HG03060 (cell line): ENCODE results near the gene EVC2.

Source experiments
- ATAC-seq: cut with Tn5 transposase; IDR thresholded peaks from one replicate; pipeline ENCODE4 v1.9.1; 2021; ENCODE audit warnings: low read depth, moderate number of reproducible peaks; ENCODE audit not compliant: unreplicated experiment

Gene EVC2

GRCh38 chr4:5685296-5685695, 23.1 kb downstream of the EVC2 start:
- ATAC-seq: no peak

DNA sequence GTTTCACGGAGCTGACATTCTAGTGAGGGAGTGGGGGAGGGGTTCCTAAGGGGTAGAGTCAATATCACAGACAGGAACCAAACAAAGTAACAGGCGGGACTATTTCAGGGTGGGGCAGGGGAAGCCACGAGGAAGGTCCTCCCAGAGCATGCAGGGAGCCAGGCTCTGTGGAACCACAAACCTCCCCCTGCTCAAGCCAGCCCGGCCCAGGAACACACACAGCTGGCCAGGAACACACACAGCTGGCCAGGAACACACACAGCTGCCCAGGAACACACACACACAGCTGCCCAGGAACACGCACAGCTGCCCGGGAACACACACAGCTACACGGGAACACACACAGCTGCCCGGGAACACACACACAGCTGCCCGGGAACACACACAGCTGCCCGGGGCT, 24.8 kb downstream of the EVC2 start:
- ATAC-seq: no peak

- ATAC-seq: no peak
Observed at GRCh38 chr4:5678977-5679376, 29.4 kb downstream of the EVC2 start.

DNA sequence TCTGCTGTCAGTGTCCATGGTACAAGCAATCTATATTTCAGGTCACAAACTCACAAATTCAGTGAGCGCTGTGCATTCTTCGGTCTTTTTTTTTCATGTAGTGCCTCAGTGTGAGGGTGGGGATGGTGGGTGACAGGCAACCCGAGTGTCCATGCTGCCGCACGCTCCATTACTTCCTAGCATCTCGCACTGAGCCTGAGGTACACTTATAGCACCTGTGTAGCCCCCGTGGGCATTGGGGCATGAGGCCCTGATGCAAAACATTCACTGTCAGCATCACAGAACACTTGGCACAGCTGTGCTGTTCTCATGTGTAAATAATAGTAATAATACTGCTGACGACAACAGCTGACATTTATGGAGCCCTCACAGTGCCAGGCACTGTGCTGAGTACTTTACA, 31.6 kb downstream of the EVC2 start:
- no peak for ATAC-seq

DNA sequence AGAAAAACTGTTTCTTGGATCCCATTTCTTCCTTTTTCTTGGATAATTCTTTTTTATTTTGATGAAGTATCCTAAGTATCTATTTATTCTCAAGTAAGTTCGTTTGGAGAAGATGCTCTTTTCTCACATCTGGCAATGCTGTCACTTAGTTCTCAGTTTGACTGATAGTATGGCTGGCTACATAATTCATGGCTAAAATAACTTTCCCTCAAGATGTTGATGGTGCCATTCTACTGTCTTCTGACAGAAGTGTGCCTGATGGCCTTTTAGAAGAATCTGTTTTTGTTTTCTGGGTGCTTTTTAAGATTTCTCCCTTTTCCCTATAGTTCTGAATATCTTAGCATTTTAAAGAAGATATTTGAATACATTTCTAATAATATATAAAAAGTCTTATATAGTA, 41.6 kb downstream of the EVC2 start:
- ATAC-seq: no peak

- no peak for ATAC-seq
Observed at GRCh38 chr4:5664778-5665177, 43.6 kb downstream of the EVC2 start.

DNA sequence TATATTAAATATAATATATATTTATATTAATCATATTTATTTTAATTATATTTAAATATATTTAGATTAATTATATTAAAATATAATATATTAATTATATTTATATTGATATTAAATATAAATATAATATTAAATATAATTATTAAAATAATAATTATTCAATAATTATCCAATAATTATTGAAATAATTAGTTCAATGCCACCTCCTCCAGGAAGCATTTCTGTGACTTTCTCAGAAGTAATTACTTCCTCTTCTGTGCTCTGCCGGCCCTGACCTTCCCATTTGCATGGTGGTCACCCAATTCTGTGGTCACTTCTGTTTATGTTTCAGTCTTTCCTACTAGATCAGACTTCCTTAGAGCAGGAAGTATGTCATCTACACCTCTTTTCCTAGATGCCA, 45.8 kb downstream of the EVC2 start:
- ATAC-seq: no peak

DNA sequence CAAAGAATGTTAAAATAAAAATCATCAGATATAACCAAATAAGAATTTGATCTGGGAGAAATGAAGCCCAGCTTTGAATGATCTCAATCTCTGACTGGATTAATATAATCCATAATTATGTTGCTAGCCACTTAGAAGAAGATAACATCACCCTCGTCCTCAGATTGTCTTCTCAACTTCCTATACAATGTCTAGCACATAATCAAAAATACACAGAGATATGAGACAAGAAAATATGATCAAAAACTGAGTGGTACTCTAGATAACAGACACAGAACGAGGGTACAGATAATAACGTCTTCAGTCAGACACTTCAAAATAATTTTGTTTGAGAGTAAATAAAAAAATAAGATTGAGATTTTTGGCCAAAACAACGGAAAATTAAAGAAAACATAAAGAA, 47.1 kb downstream of the EVC2 start:
- ATAC-seq: no peak

- no peak for ATAC-seq
Observed at GRCh38 chr4:5660185-5660584, 48.2 kb downstream of the EVC2 start.

DNA sequence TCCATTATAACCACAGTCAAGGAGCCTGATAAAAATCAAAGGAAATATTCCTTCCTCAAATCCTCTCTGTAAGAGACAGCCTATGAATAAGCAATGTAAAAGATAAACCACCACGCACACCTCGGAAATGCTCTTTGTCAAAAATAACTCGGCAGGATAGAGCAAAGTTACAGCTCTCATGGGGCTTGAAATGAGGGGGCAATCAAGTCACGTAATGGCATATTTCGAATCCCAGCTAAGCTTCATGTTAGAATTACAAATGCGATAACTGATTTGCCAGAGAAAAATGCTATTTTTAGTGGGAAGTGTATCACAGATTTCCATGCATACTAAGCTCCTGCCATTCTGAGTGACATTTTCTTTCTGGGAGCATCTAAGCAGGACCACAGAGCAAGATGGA, 49.4 kb downstream of the EVC2 start:
- ATAC-seq: no peak

GRCh38 chr4:5656415-5656814, 51.9 kb downstream of the EVC2 start:
- no peak for ATAC-seq

DNA sequence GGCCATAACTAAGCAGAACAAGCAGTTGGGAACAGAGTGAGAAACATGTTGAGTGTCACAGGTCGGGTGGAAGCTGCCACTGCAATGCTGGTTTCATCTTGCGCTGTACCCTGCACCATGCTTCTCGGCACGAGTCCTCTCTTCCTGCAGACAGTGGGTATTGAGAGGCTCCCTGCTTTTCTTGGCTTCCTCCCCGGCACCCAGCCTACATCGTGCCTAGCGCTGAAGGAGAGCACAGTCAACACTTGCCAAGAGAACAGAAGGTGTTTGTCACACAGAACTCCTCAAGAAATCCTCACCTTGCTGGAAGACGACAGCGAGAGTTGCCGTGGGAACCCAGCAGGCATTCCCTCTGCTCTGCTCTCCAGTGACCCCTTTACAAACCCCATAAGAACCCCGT, 53.6 kb downstream of the EVC2 start:
- ATAC-seq: no peak

- ATAC-seq: no peak
Observed at GRCh38 chr4:5651089-5651488, 57.3 kb downstream of the EVC2 start.

DNA sequence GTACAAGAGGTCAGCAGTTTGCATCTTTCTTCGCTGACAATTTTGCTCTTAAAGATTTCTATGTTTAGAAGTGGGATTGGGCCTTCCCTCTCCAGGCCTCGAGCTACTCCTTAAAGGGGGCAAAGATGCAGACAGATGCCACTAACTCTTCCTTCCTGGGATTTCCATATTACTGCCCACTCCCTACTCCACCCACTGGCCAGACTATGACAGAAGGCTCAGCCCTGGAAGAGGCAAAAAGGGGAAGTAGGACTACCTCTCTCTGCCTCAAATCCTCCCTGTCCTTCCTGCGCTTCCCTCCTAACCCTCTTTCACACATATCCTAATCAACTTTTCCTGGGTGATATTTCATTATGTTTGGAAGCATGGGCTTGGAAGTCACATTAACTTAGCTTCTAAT, 58.3 kb downstream of the EVC2 start:
- no peak for ATAC-seq

- no peak for ATAC-seq
Observed at GRCh38 chr4:5647351-5647750, 61.0 kb downstream of the EVC2 start.

DNA sequence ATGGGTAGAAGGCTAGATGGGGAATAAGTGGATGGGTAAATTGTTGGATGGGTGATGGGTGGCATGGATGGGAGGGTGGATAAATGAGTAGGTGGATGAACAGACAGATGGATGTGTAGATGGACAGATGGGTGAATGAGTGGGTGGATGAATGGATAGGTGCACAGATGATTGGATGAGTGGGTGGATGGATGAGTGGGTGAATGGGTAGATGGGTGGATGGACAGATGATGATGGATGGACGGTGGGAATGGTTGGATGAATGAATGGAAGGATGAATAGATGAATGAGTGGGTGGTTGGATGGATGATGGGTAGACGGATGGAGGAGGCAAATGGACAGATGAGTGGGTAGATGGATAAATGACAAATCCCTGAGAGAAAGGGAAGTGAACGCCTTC, 68.3 kb downstream of the EVC2 start:
- ATAC-seq: no peak

DNA sequence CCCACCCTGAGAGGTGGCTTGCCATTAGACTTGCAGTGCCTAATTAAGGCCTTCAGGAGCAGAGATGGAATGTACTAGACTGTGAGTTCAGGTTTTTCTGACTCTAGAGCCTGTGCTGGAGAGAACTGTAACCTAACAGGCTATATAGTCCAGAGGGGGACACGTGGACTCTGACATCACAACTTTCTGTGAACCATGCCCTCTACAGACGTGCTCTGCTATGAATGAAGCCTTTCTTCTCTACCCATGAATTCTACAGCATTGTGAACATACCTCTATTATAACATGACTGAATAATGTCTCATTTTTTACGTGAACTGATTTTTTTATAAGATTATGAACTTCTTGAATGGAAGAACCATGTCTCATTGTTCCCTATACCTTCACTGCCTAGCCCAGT, 68.8 kb downstream of the EVC2 start:
- no peak for ATAC-seq

DNA sequence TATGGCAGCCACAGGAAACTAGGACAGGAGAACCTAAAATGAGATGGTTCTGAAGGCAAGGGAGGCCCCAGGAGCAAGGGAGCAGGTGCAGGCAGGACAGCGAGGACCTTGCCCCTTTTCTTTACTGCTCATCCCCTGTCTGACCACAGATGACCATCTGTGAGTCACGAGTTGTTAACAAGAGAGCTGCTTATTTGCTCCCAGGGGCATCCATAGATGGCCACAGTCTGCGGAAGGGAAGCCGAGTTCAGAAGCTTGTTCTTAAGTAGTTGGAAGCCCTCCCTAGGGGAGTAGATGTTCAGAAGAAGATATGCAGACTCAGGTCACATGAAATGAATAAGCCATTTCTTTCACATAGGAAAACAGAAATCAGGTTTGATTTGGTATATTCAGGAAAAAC, 69.4 kb downstream of the EVC2 start:
- no peak for ATAC-seq

DNA sequence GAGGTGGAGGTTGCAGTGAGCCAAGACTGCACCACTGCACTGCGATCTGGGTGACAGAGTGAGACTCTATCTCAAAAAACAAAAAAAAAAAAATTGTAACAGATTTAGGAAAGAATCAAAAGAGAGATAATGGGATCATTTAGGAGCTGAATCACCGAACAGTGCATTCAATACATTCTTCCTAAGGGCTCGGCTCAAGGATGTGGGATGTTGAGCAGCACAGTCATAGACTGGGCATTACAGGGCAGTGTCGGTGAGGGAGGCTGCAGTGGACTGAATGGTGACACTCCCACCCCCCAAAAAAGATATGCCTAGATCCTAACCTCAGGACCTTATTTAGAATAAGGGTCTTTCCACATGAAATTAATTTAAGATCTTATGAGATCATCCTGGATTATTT, 70.0 kb downstream of the EVC2 start:
- no peak for ATAC-seq

GRCh38 chr4:5636766-5637670, 71.3 kb downstream of the EVC2 start:
- no peak for ATAC-seq

DNA sequence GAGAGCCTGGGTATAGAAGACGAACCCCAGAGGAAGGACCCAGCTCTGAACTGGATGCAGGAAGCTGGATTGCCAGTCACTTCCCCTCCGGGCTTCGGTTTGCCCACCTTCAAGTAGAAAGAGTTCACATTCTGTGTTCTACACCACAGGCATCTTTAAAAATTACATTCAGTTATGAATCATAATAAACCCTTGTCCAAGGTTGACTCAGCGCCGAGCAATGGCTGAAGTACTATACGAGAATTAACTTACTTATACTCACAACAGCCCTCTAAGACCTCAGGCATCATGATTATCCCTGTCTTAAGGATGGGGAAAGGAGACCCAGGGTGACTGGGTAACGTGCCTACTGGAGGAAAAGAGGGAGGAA, 72.5 kb downstream of the EVC2 start:
- no peak for ATAC-seq

- no peak for ATAC-seq
Observed at GRCh38 chr4:5632571-5632970, 75.8 kb downstream of the EVC2 start.

DNA sequence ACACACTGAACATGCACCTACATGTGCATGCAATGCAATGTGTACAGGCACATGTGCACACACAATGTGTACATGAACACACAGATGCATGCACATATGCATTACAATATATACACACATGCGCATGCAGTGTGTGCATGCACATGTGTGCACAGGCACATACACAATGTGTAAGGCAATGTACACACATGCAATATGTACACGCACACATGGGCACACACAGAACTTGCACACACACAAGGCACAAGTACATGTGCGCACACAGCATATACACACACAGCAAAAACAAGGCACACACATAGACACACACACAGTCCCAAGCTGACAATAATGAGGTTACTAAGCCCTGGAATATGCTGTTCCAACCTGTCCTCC, 76.3 kb downstream of the EVC2 start:
- ATAC-seq: no peak
